ENCODE measurements around the gene TRIM59. TPM values are rescaled to one million over a fixed set of nuclear protein-coding genes. Genes with fewer than 3 reads are reported as not detected.

TRIM59 gene
- total RNA-seq, 1 experiment from 2014 or later, result 25.3 TPM

DNA sequence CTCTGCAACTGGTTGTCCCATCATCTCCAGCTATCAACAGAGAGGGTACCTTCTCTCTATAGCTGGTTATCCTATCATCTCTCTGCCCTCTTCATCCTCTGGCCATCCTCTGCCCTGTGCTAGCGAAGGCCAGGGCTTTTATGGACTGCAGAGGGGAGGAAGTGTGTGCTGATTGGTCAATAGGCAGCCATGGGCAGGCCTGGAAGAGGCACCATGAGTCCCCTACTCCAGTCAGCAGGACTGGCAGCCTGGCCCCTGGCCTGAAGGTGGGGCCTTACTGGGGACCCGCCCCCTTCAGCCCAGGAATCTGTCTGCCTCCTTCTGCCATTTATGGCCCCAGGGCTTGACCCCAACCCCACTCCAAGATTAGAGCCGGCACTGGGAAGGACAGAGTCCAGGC is 10.4 kb upstream of the TRIM59 start:
- TF ChIP-seq EZH2 (IDR thresholded peaks at IDR 0.05; ENCODE audit: low read length, unreplicated experiment) (no peak), EZH2phosphoT487 (IDR thresholded peaks at IDR 0.05; ENCODE audit: borderline replicate concordance, low read length) (no peak), CTCF (conservative IDR thresholded peaks at IDR 0.05; ENCODE audit: low read depth, low read length) (no peak)
- POLR2A ChIA-PET (ENCODE audit: unreplicated experiment), result no interaction called here

GRCh38 chr3:160459450-160459970 is 9.9 kb upstream of the TRIM59 start:
- Histone ChIP-seq H3K79me2 (ENCODE audit: low read length) (no peaks in the 10 kb centered on the region), H3F3A (ENCODE audit: low read length, unreplicated experiment) (no peaks in the 10 kb centered on the region), H3K9me3 (ENCODE audit: low read length) (no peaks in the 10 kb centered on the region), H3K4me3 (ENCODE audit: low read length) (no peak overlapping the region), H3K9ac (ENCODE audit: low read length) (no peak overlapping the region), H3K4me1 (ENCODE audit: insufficient read depth, low read length) (no peaks in the 10 kb centered on the region), H3K36me3 (ENCODE audit: low read depth, low read length) (no peaks in the 10 kb centered on the region), H3K9me2 (replicated peaks; ENCODE audit: low read length) (no peaks in the 10 kb centered on the region), H3K27me3 (ENCODE audit: low read length) (no peaks in the 10 kb centered on the region), H3K4me2 (ENCODE audit: low read length) (no peak overlapping the region), H2AFZ (ENCODE audit: low read length) (no peak overlapping the region), H4K20me1 (ENCODE audit: low read length) (no peaks in the 10 kb centered on the region), H3K27ac (ENCODE audit: low read length) (no peak overlapping the region)
- TF ChIP-seq EZH2 (IDR thresholded peaks at IDR 0.05; ENCODE audit: low read length, unreplicated experiment), result no peak
- ChIA-PET POLR2A (ENCODE audit: unreplicated experiment) (no interaction called here), CTCF (no interaction called here)
- DNase-seq (no peak), ATAC-seq (no peak)
- BruUV-seq (replicated peaks), result no TSS peak
- intact Hi-C loops (cut with micrococcal nuclease), result no loop called here

More for the DNA sequence above, 10.4 kb upstream of the TRIM59 start:
- DNase-seq, result no peak
- no peak overlapping the region for H3K27ac ChIP-seq (ENCODE audit: low read length)
- no peaks in the 10 kb centered on the region for H3K9me3 ChIP-seq (ENCODE audit: low read length)
- no peaks in the 10 kb centered on the region for H4K20me1 ChIP-seq (ENCODE audit: low read length)
- no peaks in the 10 kb centered on the region for H3K4me1 ChIP-seq (ENCODE audit: insufficient read depth, low read length)
- no peak for ATAC-seq
- H3F3A ChIP-seq (ENCODE audit: low read length, unreplicated experiment), result no peaks in the 10 kb centered on the region
- no TSS peak for BruUV-seq (replicated peaks)
- H3K4me2 ChIP-seq (ENCODE audit: low read length), result no peak overlapping the region
- intact Hi-C loops (cut with micrococcal nuclease), result no loop called here
- no peak overlapping the region for H2AFZ ChIP-seq (ENCODE audit: low read length)
- no peaks in the 10 kb centered on the region for H3K9me2 ChIP-seq (replicated peaks; ENCODE audit: low read length)
- CTCF ChIA-PET, result no interaction called here
- no peaks in the 10 kb centered on the region for H3K27me3 ChIP-seq (ENCODE audit: low read length)
- H3K4me3 ChIP-seq (ENCODE audit: low read length), result no peak overlapping the region
- H3K79me2 ChIP-seq (ENCODE audit: low read length), result no peaks in the 10 kb centered on the region
- no peaks in the 10 kb centered on the region for H3K36me3 ChIP-seq (ENCODE audit: low read depth, low read length)
- H3K9ac ChIP-seq (ENCODE audit: low read length), result no peak overlapping the region

DNA sequence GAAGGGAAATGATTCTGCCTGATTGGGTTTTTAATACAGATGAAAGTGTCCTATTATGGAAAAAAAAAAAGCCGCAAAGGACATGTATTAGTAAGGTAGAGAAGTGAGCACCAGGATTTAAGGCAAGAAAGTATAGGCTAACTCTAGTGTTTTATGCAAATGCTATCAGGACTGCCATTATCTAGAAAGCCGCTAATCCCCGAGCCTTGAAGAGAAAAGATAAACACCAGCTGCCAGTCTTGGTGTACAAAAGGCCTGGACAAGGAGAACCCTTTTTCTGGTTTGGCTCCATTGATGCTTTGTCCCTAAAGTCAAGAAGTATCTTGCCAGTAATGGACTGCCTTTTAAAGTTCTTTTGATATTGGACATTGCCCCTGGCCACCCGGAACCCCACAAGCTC is 8.6 kb upstream of the TRIM59 start:
- H2AFZ ChIP-seq (ENCODE audit: low read length), result no peak overlapping the region
- H3K4me3 ChIP-seq (ENCODE audit: low read length), result no peak overlapping the region
- no peaks in the 10 kb centered on the region for H3K79me2 ChIP-seq (ENCODE audit: low read length)
- no peak overlapping the region for H3K27ac ChIP-seq (ENCODE audit: low read length)
- H3K9ac ChIP-seq (ENCODE audit: low read length), result no peak overlapping the region
- no peaks in the 10 kb centered on the region for H3K36me3 ChIP-seq (ENCODE audit: low read depth, low read length)
- intact Hi-C loops (cut with micrococcal nuclease), result no loop called here
- ChIA-PET POLR2A (ENCODE audit: unreplicated experiment) (no interaction called here), CTCF (no interaction called here)
- no peak for DNase-seq
- no peak for ATAC-seq
- no peaks in the 10 kb centered on the region for H3F3A ChIP-seq (ENCODE audit: low read length, unreplicated experiment)
- H3K9me2 ChIP-seq (replicated peaks; ENCODE audit: low read length), result no peaks in the 10 kb centered on the region
- H4K20me1 ChIP-seq (ENCODE audit: low read length), result no peaks in the 10 kb centered on the region
- H3K27me3 ChIP-seq (ENCODE audit: low read length), result no peaks in the 10 kb centered on the region
- no TSS peak for BruUV-seq (replicated peaks)
- H3K9me3 ChIP-seq (ENCODE audit: low read length), result no peaks in the 10 kb centered on the region
- no peak overlapping the region for H3K4me2 ChIP-seq (ENCODE audit: low read length)
- TF ChIP-seq CTCF (conservative IDR thresholded peaks at IDR 0.05; ENCODE audit: low read depth, low read length) (no peak), EZH2 (IDR thresholded peaks at IDR 0.05; ENCODE audit: low read length, unreplicated experiment) (no peak), EZH2phosphoT487 (IDR thresholded peaks at IDR 0.05; ENCODE audit: borderline replicate concordance, low read length) (no peak)
- no peaks in the 10 kb centered on the region for H3K4me1 ChIP-seq (ENCODE audit: insufficient read depth, low read length)

Measured in PC-3 (cell line).